ENCODE data around the gene ABCA2. TPM values are rescaled to one million over a fixed set of nuclear protein-coding genes. Genes with fewer than 3 reads are reported as not detected.

The ABCA2 gene
- polyA plus RNA-seq, 1 of the 3 experiments (the other 2 are of a cell fraction) = 34.7 TPM

- 98% methylated on average over 10 of the region's 18 CpGs for WGBS (ENCODE audit: low lambda C conversion rate)
- Histone ChIP-seq H3K9me3 (no peaks in the 10 kb centered on the region), H3K9me2 (no peaks in the 10 kb centered on the region), H4K20me1 (ENCODE audit: insufficient read depth) (no peaks in the 10 kb centered on the region), H2AFZ (ENCODE audit: low read depth) (no peak overlapping the region), H3K4me3 (ENCODE audit: low read depth in 2 of 2, low read length in 1 of 2) (no peak overlapping the region), H3K27ac (ENCODE audit: low read depth in 2 of 2, low read length in 1 of 2) (no peak overlapping the region), H3K36me3 (replicated peaks in 1 of 2; ENCODE audit: control insufficient read depth in 1 of 2, insufficient read depth in 2 of 2, low read length in 1 of 2) (peaks cover 0 to 10% of the 10 kb centered on the region in 2 experiments), H3K4me1 (ENCODE audit: control insufficient read depth in 1 of 2, insufficient read depth in 2 of 2, low read depth in 1 of 2, low read length in 1 of 2) (no peaks in the 10 kb centered on the region), H3K9ac (no peak overlapping the region), H3K27me3 (ENCODE audit: insufficient read depth) (no peaks in the 10 kb centered on the region), H3K4me2 (no peak overlapping the region), H3F3A (replicated peaks; ENCODE audit: insufficient read depth) (no peaks in the 10 kb centered on the region), H3K79me2 (ENCODE audit: insufficient read depth) (no peaks in the 10 kb centered on the region)
- CTCF ChIA-PET = interaction anchor here (1.0 to 3.1 kb wide), 4 partner anchors 17 to 26 kb away, joined by 3 to 16 read pairs (median 6); partner anchors contain the start of genes ABCA2 and PAXX
- no peak for TF ChIP-seq MAX (IDR thresholded peaks at IDR 0.05; ENCODE audit: low read depth)
- no peak for DNase-seq
- POLR2A ChIA-PET = interaction anchor here (0.5 kb wide), 1 partner anchor 9 kb away, joined by 3 read pairs; no protein-coding TSS in a partner anchor
Observed at GRCh38 chr9:137009217-137009616, 18.8 kb downstream of the ABCA2 start.

- WGBS (ENCODE audit: low lambda C conversion rate) = 85% methylated on average over 11 of the region's 22 CpGs
- no peak for DNase-seq
- CTCF ChIA-PET = interaction anchor here (3.1 kb wide), 2 partner anchors 20 to 27 kb away, joined by 14 to 16 read pairs; partner anchors contain the start of gene ABCA2
Observed at GRCh38 chr9:137008312-137008711, 19.7 kb downstream of the ABCA2 start.

More at GRCh38 chr9:137008312-137008711, 19.7 kb downstream of the ABCA2 start:
- Histone ChIP-seq H3F3A (replicated peaks; ENCODE audit: insufficient read depth) (no peaks in the 10 kb centered on the region), H3K36me3 (replicated peaks in 1 of 2; ENCODE audit: control insufficient read depth in 1 of 2, insufficient read depth in 2 of 2, low read length in 1 of 2) (peaks cover 0 to 10% of the 10 kb centered on the region in 2 experiments), H3K27me3 (ENCODE audit: insufficient read depth) (no peaks in the 10 kb centered on the region), H3K9me3 (no peaks in the 10 kb centered on the region), H3K27ac (ENCODE audit: low read depth in 2 of 2, low read length in 1 of 2) (no peak overlapping the region), H4K20me1 (ENCODE audit: insufficient read depth) (no peaks in the 10 kb centered on the region), H3K9me2 (no peaks in the 10 kb centered on the region), H3K4me1 (ENCODE audit: control insufficient read depth in 1 of 2, insufficient read depth in 2 of 2, low read depth in 1 of 2, low read length in 1 of 2) (no peaks in the 10 kb centered on the region), H3K4me3 (ENCODE audit: low read depth in 2 of 2, low read length in 1 of 2) (no peak overlapping the region), H3K79me2 (ENCODE audit: insufficient read depth) (no peaks in the 10 kb centered on the region), H3K9ac (no peak overlapping the region), H2AFZ (ENCODE audit: low read depth) (no peak overlapping the region), H3K4me2 (no peak overlapping the region)
- POLR2A ChIA-PET = interaction anchor here (1.1 kb wide), 1 partner anchor 12 kb away, joined by 3 read pairs; the partner anchor contains the start of gene CLIC3
- no peak for TF ChIP-seq NFIC (IDR thresholded peaks at IDR 0.05; ENCODE audit: borderline replicate concordance)
- no peak for TF ChIP-seq RXRA (IDR thresholded peaks at IDR 0.05; ENCODE audit: borderline replicate concordance, low read depth)
- TF ChIP-seq MXI1 (IDR thresholded peaks at IDR 0.05; ENCODE audit: low read depth, low read length) = no peak
- no peak for TF ChIP-seq RAD21 (IDR thresholded peaks at IDR 0.05; ENCODE audit: low read length)
- TF ChIP-seq, protein P1, sequence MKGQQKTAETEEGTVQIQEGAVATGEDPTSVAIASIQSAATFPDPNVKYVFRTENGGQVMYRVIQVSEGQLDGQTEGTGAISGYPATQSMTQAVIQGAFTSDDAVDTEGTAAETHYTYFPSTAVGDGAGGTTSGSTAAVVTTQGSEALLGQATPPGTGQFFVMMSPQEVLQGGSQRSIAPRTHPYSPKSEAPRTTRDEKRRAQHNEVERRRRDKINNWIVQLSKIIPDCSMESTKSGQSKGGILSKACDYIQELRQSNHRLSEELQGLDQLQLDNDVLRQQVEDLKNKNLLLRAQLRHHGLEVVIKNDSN (IDR thresholded peaks at IDR 0.05; ENCODE audit: borderline replicate concordance, low read depth) = no peak
- no peak for TF ChIP-seq FOXM1 (IDR thresholded peaks at IDR 0.05; ENCODE audit: low read depth)
- no peak for TF ChIP-seq PBX3 (IDR thresholded peaks at IDR 0.05)
- TF ChIP-seq YY1 (IDR thresholded peaks at IDR 0.05; ENCODE audit: low read depth) = no peak
- TF ChIP-seq FOXJ3 (CRISPR knock-in tag; IDR thresholded peaks at IDR 0.05) = no peak
- TF ChIP-seq RCOR1 (IDR thresholded peaks at IDR 0.05; ENCODE audit: low read length) = no peak
- no peak for TF ChIP-seq TCF12 (IDR thresholded peaks at IDR 0.05)
- TF ChIP-seq, protein P2, sequence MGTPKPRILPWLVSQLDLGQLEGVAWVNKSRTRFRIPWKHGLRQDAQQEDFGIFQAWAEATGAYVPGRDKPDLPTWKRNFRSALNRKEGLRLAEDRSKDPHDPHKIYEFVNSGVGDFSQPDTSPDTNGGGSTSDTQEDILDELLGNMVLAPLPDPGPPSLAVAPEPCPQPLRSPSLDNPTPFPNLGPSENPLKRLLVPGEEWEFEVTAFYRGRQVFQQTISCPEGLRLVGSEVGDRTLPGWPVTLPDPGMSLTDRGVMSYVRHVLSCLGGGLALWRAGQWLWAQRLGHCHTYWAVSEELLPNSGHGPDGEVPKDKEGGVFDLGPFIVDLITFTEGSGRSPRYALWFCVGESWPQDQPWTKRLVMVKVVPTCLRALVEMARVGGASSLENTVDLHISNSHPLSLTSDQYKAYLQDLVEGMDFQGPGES (IDR thresholded peaks at IDR 0.05; ENCODE audit: low read depth, low read length) = no peak
- no peak for TF ChIP-seq JUND (IDR thresholded peaks at IDR 0.05)

All from SK-N-SH (cell line).